Right lobe of liver (tissue), 6 donors: ENCODE measurements around the gene DVL1. TPM values are rescaled to one million over a fixed set of nuclear protein-coding genes. Genes with fewer than 3 reads are reported as not detected.

Source experiments
- ATAC-seq, 4 donors: fragments of 200-7000 bp; cut with Tn5 transposase; one replicate each; pipeline ENCODE4 v1.9.1; 2020; ENCODE audit warnings: mild to moderate bottlenecking in 4 of 4, moderate library complexity in 4 of 4
- DNase-seq, 3 donors: peaks; one replicate each; pipeline ENCODE4 v3.0.0-alpha.2; 2020
- H3K27ac ChIP-seq, 3 donors: fragments of 200-600 bp; one replicate each; pipeline ENCODE4 v1.8.0; 2022
- H3K27me3 ChIP-seq, 2 donors: fragments of 200-600 bp; one replicate each; pipeline ENCODE4 v1.8.0; 2022
- H3K36me3 ChIP-seq, 4 donors: fragments of 200-600 bp; sonication (generic) in 1 of 4; one replicate each; pipeline versions ENCODE4 v1.5.1 to v1.8.0; 2017 to 2022; ENCODE audit warnings: control low read depth in 1 of 4
- H3K4me1 ChIP-seq, 4 donors: fragments of 200-600 bp; sonication (generic) in 1 of 4; one replicate each; pipeline versions ENCODE4 v1.5.1 to v1.8.0; 2017 to 2022; ENCODE audit warnings: control low read depth in 1 of 4
- H3K4me3 ChIP-seq, 3 donors: fragments of 200-600 bp; one replicate each; pipeline ENCODE4 v1.8.0; 2022
- H3K9me3 ChIP-seq, 4 donors: fragments of 200-600 bp; sonication (generic) in 1 of 4; one replicate each; pipeline versions ENCODE4 v1.5.1 to v1.8.0; 2017 to 2022; ENCODE audit warnings: control low read depth in 1 of 4
- CTCF ChIP-seq, 4 donors: fragments of 200-600 bp in 3 of 4; fragments of 450-650 bp in 1 of 4; IDR thresholded peaks; one replicate each; pipeline versions ENCODE4 v1.5.1 to v1.8.0; 2016 to 2022; ENCODE audit warnings: antibody characterized with exemption in 4 of 4, mild to moderate bottlenecking in 2 of 4
- POLR2A ChIP-seq: fragments of 450-650 bp; IDR thresholded peaks from one replicate; pipeline ENCODE4 v1.6.1; 2017; ENCODE audit warnings: antibody characterized with exemption, mild to moderate bottlenecking
- WGBS: methylation state at CpG from one replicate; pipeline ENCODE4 v1.1.6; 2018; ENCODE audit warnings: low coverage, low lambda C conversion rate; ENCODE audit not compliant: insufficient coverage; ENCODE audit errors: missing lambda C conversion rate; 5-methylcytosine and 5-hydroxymethylcytosine counted together
- intact Hi-C, 2 donors: fragments of 100-400 bp; cut with DNase I; formaldehyde crosslinking; loops; one replicate each; pipeline versions ENCODE4 v1.11.2 to v1.14.1; 2022
- total RNA-seq, 6 experiments: library from RNA; depleted of rRNA in 2 of 6; stranded (reverse); fragments of >200 nt in 2 of 6; fragmentation: NEBNext Ultra II Directional in 3 of 6; extraction: Animal tissue kit (Norgen Biotek cat#: 25700) in 3 of 6; gene quantifications; one replicate each; pipeline versions ENCODE4 v1.1.0 to v1.2.4, GENCODE V29; 2016 to 2023
- donor health status: DM: no; HTN: yes; CAD: no.
- donor health status: DM: no; HTN: no; CAD: no.
- donor health status: DM: no; HTN: no; CAD: no.
- donor health status: DM: no; HTN: yes; CAD: no.
- donor health status: DM: no; HTN: yes; CAD: no.

The DVL1 gene
- total RNA-seq, 6 experiments from 2014 or later: 32.7 to 54.6 (median 41.2) TPM

GRCh38 chr1:1326075-1326605 is 23.1 kb downstream of the DVL1 start:
- H3K36me3 ChIP-seq: peaks cover 0 to 17% (median 4%) of the 10 kb centered on the region in 4 donors
- no peaks in the 10 kb centered on the region for H3K27me3 ChIP-seq
- peaks cover 0 to 20% (median 0%) of the 10 kb centered on the region in 4 donors for H3K4me1 ChIP-seq
- peak overlapping the region in 1 of 3 donors; percentile 82 for H3K27ac ChIP-seq
- TF ChIP-seq POLR2A: no peak
- no peak for TF ChIP-seq CTCF (IDR thresholded peaks at IDR 0.05)
- intact Hi-C loops: no loop called here
- H3K4me3 ChIP-seq: peak overlapping the region; percentile 99 to 100 (median 100)
- WGBS: 60% methylated on average over 1 of the region's 8 CpGs
- DNase-seq: no peak
- ATAC-seq: no peak
- H3K9me3 ChIP-seq: no peaks in the 10 kb centered on the region

GRCh38 chr1:1325288-1326074 is 23.7 kb downstream of the DVL1 start:
- H3K27me3 ChIP-seq: no peaks in the 10 kb centered on the region
- DNase-seq (peak; percentile 86 to 94 (median 93)), ATAC-seq (peak in 1 of 4 donors; percentile 1)
- no peaks in the 10 kb centered on the region for H3K9me3 ChIP-seq
- 0% methylated on average over 1 of the region's 16 CpGs for WGBS
- intact Hi-C loops: no loop called here
- TF ChIP-seq POLR2A: no peak
- no peak for TF ChIP-seq CTCF (IDR thresholded peaks at IDR 0.05)
- peak overlapping the region; percentile 99 to 100 (median 100) for H3K4me3 ChIP-seq
- H3K4me1 ChIP-seq: peaks cover 0 to 20% (median 0%) of the 10 kb centered on the region in 4 donors
- H3K36me3 ChIP-seq: peaks cover 0 to 17% (median 4%) of the 10 kb centered on the region in 4 donors
- H3K27ac ChIP-seq: peak overlapping the region; percentile 70 to 82 (median 71)

- Histone ChIP-seq H3K36me3 (peaks cover 0 to 17% (median 6%) of the 10 kb centered on the region in 4 donors), H3K4me3 (peak within 1 kb of the TSS; percentile 99 to 100 (median 100)), H3K4me1 (peaks cover 0 to 20% (median 0%) of the 10 kb centered on the region in 4 donors), H3K9me3 (no peaks in the 10 kb centered on the region), H3K27me3 (no peaks in the 10 kb centered on the region), H3K27ac (peak within 1 kb of the TSS; percentile 70 to 82 (median 71))
- DNase-seq (peak; percentile 96 to 97 (median 96)), ATAC-seq (peak; percentile 78 to 89 (median 84))
- no CpG with 5 or more reads among the region's 84 CpGs for WGBS
- intact Hi-C loops: no loop called here
- no peak for TF ChIP-seq CTCF (IDR thresholded peaks at IDR 0.05)
- TF ChIP-seq POLR2A: peak; percentile 84
Measured at GRCh38 chr1:1324524-1325287, 24.5 kb downstream of the DVL1 start, which contains the start of the genes CPTP and INTS11. Gene CPTP, plus strand, starts transcription at chr1:1324802. Its CDS starts 2,109 bp downstream, at chr1:1326911. Gene INTS11, minus strand, starts transcription at chr1:1324660. Its CDS starts 52 bp downstream, at chr1:1324608.

GRCh38 chr1:1324084-1324523 is 25.1 kb downstream of the DVL1 start:
- DNase-seq (no peak), ATAC-seq (no peak)
- peak overlapping the region; percentile 99 to 100 (median 100) for H3K4me3 ChIP-seq
- no peaks in the 10 kb centered on the region for H3K27me3 ChIP-seq
- H3K27ac ChIP-seq: peak overlapping the region; percentile 47 to 82 (median 71)
- no CpG with 5 or more reads among the region's 41 CpGs for WGBS
- H3K36me3 ChIP-seq: peaks cover 0 to 17% (median 6%) of the 10 kb centered on the region in 4 donors
- H3K9me3 ChIP-seq: no peaks in the 10 kb centered on the region
- intact Hi-C loops: no loop called here
- TF ChIP-seq CTCF (IDR thresholded peaks at IDR 0.05) (no peak), POLR2A (no peak)
- H3K4me1 ChIP-seq: peaks cover 0 to 24% (median 0%) of the 10 kb centered on the region in 4 donors
